ENCODE results near the gene PPAN.

Gene PPAN

DNA sequence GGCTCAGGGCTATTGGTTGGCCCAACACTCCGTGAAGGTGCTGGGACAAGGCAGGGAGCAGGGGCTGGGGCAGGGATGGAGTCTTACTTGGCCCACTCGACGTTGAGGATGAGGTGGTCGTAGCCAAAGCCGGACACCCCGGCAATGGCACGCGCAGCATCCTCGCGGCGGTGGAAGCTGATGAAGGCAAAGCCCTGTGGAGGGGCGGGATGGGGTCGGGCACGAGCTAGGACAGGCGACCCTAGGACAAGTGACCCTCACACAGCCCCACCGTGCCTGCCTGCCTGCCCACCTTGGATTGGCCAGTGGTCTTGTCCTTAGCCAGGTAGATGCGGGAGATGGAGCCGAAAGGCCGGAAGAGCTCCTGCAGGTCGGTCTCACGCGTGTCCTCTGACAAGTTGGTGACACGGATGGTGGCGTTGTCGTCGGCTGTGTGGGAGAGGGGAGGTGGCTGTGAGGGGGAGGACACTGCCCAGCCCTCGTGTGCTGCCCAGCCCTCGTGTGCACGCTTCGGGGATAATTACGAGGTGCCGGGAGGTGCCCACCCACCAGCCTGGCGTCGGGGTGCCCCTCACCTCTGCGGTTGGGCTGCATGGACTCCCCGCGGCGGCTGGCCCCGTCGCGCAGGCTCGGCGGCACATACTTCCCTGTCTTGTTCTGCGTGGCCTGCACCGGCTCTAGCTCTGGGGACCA lies 9.4 kb downstream of the PPAN start:
- peaks cover 89% of the 10 kb centered on the region for H3K4me1 Mint-ChIP-seq
- no peak overlapping the region for H3K4me3 Mint-ChIP-seq
- DNase-seq (no peak), ATAC-seq (no peak)
- H3K27ac Mint-ChIP-seq: peak overlapping the region in 1 of 2 donors; percentile 93
- H3K9me3 Mint-ChIP-seq: no peaks in the 10 kb centered on the region
- H3K27me3 Mint-ChIP-seq: no peaks in the 10 kb centered on the region

- Mint-ChIP-seq H3K4me1 (peaks cover 82% of the 10 kb centered on the region), H3K9me3 (no peaks in the 10 kb centered on the region), H3K27me3 (no peaks in the 10 kb centered on the region), H3K27ac (peak overlapping the region; percentile 28 to 93), H3K4me3 (peak overlapping the region in 1 of 2 donors; percentile 11)
- no peak for ATAC-seq
- no peak for DNase-seq
These were observed 10.1 kb downstream of the PPAN start for GRCh38 chr19:10116085-10116865.

DNA sequence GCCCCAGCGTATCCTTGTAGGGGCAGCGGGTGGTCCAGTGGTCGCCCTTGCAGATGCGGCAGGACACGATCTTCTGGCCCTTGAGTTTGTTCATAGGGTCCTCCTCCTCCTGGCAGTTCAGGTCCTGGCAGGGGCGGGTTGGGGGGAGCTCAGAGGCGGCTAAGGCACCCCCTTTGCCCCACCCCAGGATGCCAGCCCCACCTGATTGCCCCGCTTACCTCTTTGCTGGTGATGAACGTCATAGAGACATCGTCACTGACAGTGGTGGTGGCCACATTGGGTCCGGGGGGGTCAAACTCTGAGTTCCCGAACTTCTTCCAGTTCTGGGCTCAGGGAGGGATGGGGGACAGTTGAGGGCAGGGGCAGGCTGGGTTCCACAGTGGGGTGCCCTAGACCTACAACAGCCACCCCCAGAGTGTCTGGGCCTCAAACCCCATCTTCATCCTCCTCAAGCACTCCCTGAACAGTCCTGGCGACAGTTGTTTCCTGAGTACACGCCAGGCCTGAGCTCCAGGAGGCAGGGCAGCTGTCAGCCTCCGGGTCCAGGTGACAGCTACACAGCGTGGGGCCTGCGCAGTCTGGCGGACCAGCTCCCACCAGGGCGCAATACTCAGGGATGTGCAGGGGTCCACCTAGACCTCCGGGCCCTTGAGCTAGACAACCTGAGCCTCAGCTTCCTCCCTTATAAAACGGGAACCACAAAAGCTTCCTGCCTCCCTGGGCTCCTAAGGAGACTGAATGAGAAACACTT lies 10.9 kb downstream of the PPAN start:
- Mint-ChIP-seq H3K9me3 (no peaks in the 10 kb centered on the region), H3K4me1 (peaks cover 74% of the 10 kb centered on the region), H3K27ac (peak overlapping the region in 1 of 2 donors; percentile 85)

DNA sequence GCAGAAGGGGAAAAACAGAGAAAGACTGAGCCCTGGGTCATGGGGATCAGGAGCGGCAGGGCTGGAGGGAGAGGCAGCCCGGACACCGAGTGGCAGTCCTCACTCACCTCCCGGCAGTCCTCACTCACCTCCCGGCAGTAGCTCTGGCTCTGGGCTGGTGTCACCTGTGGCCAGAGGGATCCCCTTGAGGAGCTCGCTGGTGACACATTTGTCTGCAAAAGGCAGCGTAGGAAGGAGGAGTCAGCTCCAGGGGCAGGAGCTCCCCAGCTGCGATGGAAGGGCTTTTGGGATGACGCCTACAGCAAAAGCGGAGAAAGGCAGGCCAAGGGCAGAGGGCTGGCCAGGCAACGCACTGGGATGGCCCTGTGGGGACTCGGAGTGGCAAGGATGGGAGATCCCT lies 12.8 kb downstream of the PPAN start:
- ATAC-seq (no peak), DNase-seq (no peak)
- Mint-ChIP-seq H3K27me3 (no peaks in the 10 kb centered on the region), H3K9me3 (no peaks in the 10 kb centered on the region), H3K27ac (peak overlapping the region; percentile 84 to 97), H3K4me1 (peaks cover 55% of the 10 kb centered on the region), H3K4me3 (peak overlapping the region; percentile 95 to 99)

More for the DNA sequence above, 10.9 kb downstream of the PPAN start:
- DNase-seq: no peak
- H3K4me3 Mint-ChIP-seq: no peak overlapping the region
- H3K27me3 Mint-ChIP-seq: no peaks in the 10 kb centered on the region
- no peak for ATAC-seq

DNA sequence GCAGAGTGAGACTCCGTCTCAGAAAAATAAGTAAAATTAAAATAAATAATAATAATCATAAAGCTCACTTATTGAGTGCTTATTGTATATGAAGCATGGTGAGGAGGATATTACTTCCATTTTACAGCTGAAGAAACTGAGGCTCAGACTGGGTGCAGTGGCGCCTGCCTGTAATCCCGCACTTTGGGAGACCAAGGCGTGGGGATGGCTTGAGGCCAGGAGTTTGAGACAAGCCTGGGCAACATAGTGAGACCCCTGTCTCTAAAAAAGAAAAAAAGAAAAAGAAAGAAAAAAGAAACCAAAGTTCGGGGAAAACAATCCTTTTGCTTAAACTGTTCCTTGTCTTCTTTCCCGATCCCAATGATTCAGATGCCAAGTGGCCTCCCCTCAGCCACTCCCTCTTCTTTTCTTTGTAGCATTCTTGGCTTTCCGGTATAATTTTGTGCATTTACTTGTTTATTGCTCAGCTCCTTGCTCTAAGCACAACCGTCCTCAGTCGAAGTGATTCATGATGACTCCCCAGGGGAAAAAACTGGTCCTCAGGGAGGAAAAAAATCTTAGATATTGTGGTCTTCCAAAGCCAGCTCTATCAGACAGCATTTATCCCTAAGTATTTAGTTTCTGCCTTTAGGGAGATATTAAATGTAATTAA lies 14.5 kb downstream of the PPAN start:
- no peak for ATAC-seq
- H3K27ac Mint-ChIP-seq: peak overlapping the region in 1 of 2 donors; percentile 97

GRCh38 chr19:10122045-10122444 lies 15.9 kb downstream of the PPAN start:
- Mint-ChIP-seq H3K4me3 (no peak overlapping the region), H3K4me1 (peaks cover 27% of the 10 kb centered on the region), H3K27me3 (no peaks in the 10 kb centered on the region), H3K9me3 (no peaks in the 10 kb centered on the region), H3K27ac (no peak overlapping the region)
- ATAC-seq (no peak), DNase-seq (no peak)

More for the DNA sequence above, 14.5 kb downstream of the PPAN start:
- no peak overlapping the region for H3K4me3 Mint-ChIP-seq
- no peaks in the 10 kb centered on the region for H3K9me3 Mint-ChIP-seq
- peaks cover 41% of the 10 kb centered on the region for H3K4me1 Mint-ChIP-seq
- DNase-seq: no peak
- H3K27me3 Mint-ChIP-seq: no peaks in the 10 kb centered on the region

- DNase-seq (no peak), ATAC-seq (no peak)
- Mint-ChIP-seq H3K27me3 (no peaks in the 10 kb centered on the region), H3K27ac (peak overlapping the region in 1 of 2 donors; percentile 48), H3K4me1 (peaks cover 7% of the 10 kb centered on the region), H3K9me3 (no peaks in the 10 kb centered on the region), H3K4me3 (no peak overlapping the region)
These were observed 18.3 kb downstream of the PPAN start for GRCh38 chr19:10124429-10124828.

GRCh38 chr19:10126213-10126639 lies 20.1 kb downstream of the PPAN start:
- peak overlapping the region in 1 of 2 donors; percentile 62 for H3K27ac Mint-ChIP-seq
- H3K9me3 Mint-ChIP-seq: no peaks in the 10 kb centered on the region

GRCh38 chr19:10132905-10133304 lies 26.7 kb downstream of the PPAN start:
- Mint-ChIP-seq H3K9me3 (no peaks in the 10 kb centered on the region), H3K4me1 (peaks cover 5% of the 10 kb centered on the region), H3K27me3 (no peaks in the 10 kb centered on the region), H3K27ac (peak overlapping the region in 1 of 2 donors; percentile 48), H3K4me3 (no peak overlapping the region)
- ATAC-seq (no peak), DNase-seq (no peak)

More at GRCh38 chr19:10126213-10126639, 20.1 kb downstream of the PPAN start:
- no peak overlapping the region for H3K4me3 Mint-ChIP-seq
- H3K4me1 Mint-ChIP-seq: no peaks in the 10 kb centered on the region
- no peaks in the 10 kb centered on the region for H3K27me3 Mint-ChIP-seq
- DNase-seq: no peak
- no peak for ATAC-seq

DNA sequence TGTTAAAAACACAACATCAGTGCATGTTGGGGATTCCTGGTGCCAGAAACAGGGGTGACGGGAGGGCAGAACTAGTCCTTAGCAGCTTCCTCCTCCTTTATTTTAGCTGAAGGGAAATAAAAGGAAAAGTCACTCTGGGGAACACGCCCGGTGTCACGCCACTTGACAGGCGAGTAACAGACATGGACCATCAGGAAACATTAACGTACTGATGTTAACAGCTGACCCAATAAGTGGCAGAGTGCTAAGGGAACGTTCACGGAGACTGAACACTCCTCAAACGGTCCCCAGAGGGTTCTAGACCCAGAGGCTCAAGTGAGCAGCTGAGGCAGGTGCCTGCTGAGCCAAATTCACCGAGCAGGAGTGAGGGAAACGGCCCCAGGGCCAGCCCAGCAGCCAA lies 27.4 kb downstream of the PPAN start:
- ATAC-seq (no peak), DNase-seq (no peak)
- Mint-ChIP-seq H3K27me3 (no peaks in the 10 kb centered on the region), H3K4me3 (no peak overlapping the region), H3K4me1 (peaks cover 5% of the 10 kb centered on the region), H3K27ac (peak overlapping the region in 1 of 2 donors; percentile 12), H3K9me3 (no peaks in the 10 kb centered on the region)

DNA sequence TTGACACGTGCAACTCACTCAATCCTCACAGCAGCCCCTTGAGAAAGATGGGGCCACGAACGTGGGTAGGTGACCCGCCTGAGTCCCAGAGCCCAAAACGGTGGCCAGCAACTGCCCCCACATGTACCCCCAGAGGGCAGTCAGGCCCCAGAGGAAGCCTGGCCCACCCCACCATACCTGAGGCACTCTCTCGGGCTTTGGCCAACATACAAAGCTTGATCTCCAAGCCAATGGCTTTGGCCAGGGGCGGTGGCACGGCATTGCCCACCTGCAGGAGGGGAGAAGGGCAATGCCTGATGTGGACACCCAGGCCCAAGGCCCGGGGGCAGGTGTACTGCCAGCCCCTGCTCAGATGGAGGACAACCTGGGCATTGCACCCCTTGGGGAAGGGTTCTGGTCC lies 27.9 kb downstream of the PPAN start:
- peak overlapping the region in 1 of 2 donors; percentile 12 for H3K27ac Mint-ChIP-seq
- no peak for DNase-seq
- no peaks in the 10 kb centered on the region for H3K9me3 Mint-ChIP-seq
- no peak overlapping the region for H3K4me3 Mint-ChIP-seq
- no peak for ATAC-seq
- peaks cover 5% of the 10 kb centered on the region for H3K4me1 Mint-ChIP-seq
- H3K27me3 Mint-ChIP-seq: no peaks in the 10 kb centered on the region

DNA sequence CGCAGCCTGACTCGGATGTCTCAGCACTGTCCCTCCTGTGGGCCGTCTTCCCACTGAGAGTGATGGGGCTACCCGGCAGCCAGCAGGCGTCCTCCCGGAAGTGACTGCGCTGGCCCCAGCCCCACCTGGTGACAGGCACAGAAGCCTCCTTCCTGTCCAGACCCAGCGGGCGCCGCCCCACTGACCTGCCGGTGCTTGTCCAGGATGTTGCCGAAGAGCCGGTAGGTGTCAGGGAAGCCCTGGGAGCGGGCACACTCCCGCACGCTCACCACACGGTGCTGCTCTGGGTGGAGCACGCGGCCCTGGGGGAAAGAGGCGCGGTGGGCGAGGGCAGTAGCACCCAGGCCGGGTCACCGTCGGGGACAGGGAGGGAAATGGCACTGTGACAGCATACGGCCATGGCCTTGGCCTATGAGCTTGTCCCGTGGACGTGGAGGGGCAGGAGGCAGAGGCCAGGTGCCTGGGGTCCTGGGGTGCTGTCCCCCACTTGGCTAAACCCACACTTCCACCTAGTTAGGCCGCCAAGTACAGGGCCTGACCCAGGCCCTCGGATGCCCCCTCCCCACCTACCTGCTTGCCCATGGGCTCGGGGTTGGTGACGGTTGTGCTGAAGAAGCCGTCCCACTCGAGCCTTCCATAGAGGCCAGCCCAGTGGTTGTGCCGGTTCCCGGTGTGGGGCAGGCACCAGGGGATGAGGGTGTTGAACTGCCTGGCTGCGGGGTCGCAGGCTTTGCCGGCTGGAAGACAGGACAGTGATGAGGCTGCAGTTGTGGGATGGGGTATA lies 29.6 kb downstream of the PPAN start:
- Mint-ChIP-seq H3K4me1 (peaks cover 10% of the 10 kb centered on the region), H3K27me3 (no peaks in the 10 kb centered on the region), H3K4me3 (no peak overlapping the region), H3K27ac (peak overlapping the region in 1 of 2 donors; percentile 67), H3K9me3 (no peaks in the 10 kb centered on the region)
- ATAC-seq: peak; percentile 42
- DNase-seq: no peak

DNA sequence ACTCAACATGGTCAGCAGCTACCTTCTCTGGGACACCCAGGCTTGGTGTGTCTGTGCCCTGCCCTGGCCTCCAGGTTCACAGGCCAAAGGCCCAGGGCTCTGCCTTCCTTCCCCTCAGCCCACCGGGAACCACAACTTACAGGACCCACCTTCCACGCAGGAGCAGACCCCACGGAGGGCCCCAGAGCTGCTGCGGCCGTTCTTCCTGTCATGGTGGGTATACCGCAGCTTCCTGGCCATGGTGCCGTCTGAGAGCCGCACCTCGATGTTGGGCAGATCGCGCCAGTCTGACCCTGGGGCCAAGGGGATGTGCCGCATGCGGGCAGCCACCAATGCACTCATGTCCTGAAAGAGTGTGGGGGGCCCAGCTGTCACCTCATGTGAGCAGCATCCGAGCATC lies 30.8 kb downstream of the PPAN start:
- H3K9me3 Mint-ChIP-seq: no peaks in the 10 kb centered on the region
- H3K27ac Mint-ChIP-seq: peak overlapping the region in 1 of 2 donors; percentile 67
- ATAC-seq: no peak
- DNase-seq: no peak
- H3K4me3 Mint-ChIP-seq: no peak overlapping the region
- no peaks in the 10 kb centered on the region for H3K27me3 Mint-ChIP-seq
- H3K4me1 Mint-ChIP-seq: peaks cover 14% of the 10 kb centered on the region

DNA sequence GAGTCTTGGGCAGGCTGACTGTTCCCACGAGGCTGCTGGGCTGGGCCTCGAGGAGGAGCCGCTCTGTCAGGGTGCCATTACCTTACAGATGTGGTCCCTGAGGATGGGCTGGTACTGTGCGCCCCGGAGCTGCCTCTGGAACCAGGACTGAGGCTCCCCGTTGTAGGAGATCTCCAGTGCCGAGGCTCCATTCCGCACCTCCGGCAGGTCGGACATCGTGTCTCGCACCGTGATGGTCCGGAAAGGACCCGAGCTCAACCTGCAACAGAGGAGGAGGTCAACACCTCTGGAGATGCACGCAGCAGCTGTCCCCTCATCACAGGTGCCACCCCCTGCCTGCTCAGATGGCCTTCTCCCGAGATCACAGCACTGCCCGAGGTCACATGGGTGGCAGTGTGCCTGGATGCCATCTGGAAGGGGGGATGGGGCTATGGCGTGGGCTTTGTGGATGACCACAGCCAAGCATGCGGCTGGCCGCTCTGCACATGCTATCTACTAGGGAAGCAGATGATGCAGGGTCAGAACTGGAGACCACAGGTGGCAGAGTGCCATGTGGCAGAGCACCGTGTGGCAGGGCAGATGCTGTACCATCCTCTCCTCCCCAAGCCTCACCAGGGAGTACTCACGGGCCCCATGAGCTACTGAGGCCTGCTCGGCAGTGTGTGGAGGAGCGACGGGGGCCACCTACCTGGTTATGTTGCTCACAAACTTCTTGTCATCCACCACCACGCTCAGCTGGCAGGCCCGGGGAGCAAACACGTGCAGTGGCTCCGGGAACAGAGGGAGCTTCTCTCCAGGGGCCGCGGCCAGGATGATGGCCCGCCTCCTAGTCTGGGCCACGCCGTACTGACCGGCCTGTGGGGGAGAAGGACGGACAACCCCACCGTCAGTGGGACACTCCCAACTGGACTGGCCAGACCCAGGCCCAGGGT lies 31.9 kb downstream of the PPAN start:
- Mint-ChIP-seq H3K4me3 (no peak overlapping the region), H3K27me3 (no peaks in the 10 kb centered on the region), H3K27ac (peak overlapping the region; percentile 48 to 69), H3K9me3 (no peaks in the 10 kb centered on the region), H3K4me1 (peaks cover 25% of the 10 kb centered on the region)
- ATAC-seq (no peak), DNase-seq (no peak)

Measured in stimulated activated naive CD8-positive, alpha-beta T cell treated with anti-CD3 and anti-CD28 coated beads, Interleukin-15, amount 100 ng/mL, for 72 hours (primary cell).